GM12874 (cell line): ENCODE data around the gene GMEB2.

Experiments
- TF ChIP-seq, protein P1 (sequence below): IDR thresholded peaks from 2 replicates; pipeline ENCODE4 v1.5.1; 2011; ENCODE audit warnings: low read depth, mild to moderate bottlenecking, control low read depth, low read length, moderate library complexity; ENCODE audit not compliant: insufficient read depth

GMEB2 gene

DNA sequence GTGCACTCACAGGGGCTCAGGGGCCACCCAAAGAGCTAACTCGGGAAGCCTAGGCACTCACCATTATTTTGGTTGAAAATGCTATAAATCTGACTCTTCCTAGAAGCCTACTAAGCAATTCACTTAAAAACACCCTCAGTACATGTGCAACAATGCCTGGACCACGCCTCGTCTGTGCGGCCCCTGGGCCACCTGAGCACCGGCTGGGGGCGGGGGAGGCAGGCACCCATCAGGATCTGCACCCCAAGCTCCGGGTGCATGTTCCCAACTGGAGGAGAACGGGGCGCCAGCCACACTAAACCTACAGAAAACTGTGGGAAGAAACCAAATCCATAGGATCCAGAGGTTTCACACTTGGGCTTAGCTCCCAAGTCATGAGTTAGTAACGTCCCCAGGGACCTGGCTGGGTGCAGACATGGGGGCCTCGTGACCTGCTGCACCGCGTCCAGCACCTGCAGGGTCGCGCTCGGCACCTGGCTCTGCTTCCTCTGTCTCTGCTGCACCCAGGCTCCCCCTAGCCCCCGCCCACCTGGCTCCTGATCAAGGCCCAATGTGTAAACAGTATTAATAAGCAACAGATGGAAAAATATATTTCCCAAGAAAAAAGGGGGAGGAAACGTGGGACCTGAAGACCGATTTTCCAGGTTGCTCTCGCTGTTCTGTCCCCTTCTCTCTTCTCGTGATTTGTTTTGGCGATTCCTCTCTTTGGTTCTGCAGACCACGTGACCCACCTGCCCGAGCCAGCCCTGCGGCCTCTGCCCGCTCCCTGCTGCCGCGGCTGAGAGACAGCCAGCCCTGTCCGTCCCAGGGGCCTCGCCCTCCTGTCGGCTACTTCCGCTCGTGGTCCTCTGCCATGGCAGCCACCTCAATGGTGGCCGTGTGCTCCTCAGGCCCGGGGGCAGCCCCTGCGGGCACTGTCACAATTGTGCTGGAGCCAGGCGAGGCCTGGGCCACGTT, 37.4 kb downstream of the GMEB2 start:
- TF ChIP-seq, protein P1, sequence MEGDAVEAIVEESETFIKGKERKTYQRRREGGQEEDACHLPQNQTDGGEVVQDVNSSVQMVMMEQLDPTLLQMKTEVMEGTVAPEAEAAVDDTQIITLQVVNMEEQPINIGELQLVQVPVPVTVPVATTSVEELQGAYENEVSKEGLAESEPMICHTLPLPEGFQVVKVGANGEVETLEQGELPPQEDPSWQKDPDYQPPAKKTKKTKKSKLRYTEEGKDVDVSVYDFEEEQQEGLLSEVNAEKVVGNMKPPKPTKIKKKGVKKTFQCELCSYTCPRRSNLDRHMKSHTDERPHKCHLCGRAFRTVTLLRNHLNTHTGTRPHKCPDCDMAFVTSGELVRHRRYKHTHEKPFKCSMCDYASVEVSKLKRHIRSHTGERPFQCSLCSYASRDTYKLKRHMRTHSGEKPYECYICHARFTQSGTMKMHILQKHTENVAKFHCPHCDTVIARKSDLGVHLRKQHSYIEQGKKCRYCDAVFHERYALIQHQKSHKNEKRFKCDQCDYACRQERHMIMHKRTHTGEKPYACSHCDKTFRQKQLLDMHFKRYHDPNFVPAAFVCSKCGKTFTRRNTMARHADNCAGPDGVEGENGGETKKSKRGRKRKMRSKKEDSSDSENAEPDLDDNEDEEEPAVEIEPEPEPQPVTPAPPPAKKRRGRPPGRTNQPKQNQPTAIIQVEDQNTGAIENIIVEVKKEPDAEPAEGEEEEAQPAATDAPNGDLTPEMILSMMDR = no peak

DNA sequence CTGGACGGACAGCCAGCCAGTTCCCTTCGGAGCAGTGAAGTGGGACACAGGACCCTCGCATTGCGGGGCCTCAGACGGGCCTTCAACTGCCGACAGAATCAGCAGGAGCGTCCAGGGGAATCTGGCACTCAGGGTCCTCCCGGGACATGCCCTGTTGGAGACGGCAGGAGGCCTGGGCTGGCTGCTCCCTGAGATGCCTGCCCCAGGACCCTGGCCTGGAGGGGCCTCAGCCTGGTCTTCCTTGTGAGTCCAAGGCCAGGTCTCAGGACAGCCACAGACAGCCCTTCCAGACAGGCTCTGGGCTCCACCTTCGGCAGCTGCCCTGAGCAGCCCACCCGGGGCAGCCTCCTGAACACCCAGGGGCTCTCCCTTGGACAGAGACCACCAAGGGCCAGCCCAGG, 38.3 kb downstream of the GMEB2 start:
- TF ChIP-seq, protein P1 = no peak

DNA sequence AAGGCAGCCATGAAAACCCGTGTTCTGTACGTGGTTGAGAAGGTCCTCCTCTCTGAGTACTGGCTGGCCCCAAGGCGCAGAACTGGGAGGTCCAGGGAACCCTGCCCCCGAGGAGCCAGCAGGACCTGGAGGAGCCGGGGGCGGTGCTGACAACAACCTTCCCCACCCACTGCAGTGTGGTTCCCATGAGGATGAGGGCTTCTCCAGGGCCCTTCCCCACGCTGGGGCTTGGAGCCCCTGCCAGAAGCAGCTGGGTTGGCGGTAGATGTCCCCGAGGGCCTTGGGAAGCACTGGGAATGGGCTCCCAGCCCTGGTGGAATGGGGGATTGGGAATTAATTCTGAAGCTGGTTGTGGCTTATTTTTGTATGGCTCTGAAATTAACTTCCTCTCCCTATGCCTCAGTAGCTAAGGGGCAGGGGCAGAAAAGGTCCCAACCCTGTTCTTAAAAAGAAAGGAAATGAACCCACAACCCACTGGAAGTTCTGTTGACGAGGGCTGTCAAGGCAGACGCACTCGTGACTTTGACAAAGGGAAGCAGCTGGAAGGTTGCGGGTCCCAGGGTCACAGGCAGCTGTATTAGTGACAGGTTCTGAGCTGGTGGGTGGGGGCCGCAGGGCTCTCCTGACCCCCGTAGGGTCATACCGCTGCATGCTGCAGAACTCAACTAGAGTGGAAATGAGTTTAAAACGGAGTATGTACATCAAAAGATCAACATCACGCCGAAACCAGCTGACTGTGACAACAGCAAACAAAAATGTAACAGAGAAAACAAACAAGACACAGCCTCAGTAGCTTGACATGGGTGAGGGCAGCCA, 38.9 kb downstream of the GMEB2 start:
- TF ChIP-seq, protein P1 = no peak

DNA sequence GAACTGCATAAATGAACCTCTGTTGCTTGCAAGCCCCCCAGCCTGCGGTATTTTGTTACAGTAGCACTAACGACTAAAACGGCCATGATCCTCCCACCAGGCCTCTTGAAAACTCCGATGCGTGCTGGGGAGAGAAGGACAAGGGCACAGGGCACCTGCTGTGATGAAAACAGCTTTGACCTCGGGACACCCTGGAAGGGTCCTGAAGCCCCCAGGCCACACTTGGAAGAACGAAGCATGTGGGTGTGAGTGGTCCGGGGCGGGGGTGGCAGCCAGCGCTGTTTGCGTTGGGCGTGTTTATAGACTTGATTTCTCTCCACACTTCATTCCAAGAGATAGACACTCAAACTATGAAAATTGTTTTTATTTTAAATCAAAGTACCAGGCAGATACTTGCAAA, 39.6 kb downstream of the GMEB2 start:
- TF ChIP-seq, protein P1 = no peak

DNA sequence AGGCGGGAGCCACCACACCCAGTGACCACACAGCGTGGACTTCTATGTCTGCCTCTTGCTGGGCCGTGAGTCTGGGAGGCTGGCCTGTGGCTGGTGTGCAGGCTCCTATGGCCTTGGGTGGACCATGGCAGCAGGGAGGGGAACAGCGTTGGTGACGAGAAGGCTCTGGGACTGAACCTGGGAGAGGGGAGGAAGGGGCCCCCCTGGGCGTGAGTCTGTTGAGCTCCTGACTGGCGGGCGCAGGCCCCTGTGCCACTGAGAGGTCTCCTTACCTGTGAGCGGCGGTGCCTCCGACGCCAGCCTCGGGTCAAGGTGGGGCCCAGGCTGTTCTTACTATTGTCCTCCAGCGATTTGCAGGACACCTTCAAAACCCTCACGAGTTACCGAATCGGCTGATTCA, 40.1 kb downstream of the GMEB2 start:
- TF ChIP-seq, protein P1 = no peak

DNA sequence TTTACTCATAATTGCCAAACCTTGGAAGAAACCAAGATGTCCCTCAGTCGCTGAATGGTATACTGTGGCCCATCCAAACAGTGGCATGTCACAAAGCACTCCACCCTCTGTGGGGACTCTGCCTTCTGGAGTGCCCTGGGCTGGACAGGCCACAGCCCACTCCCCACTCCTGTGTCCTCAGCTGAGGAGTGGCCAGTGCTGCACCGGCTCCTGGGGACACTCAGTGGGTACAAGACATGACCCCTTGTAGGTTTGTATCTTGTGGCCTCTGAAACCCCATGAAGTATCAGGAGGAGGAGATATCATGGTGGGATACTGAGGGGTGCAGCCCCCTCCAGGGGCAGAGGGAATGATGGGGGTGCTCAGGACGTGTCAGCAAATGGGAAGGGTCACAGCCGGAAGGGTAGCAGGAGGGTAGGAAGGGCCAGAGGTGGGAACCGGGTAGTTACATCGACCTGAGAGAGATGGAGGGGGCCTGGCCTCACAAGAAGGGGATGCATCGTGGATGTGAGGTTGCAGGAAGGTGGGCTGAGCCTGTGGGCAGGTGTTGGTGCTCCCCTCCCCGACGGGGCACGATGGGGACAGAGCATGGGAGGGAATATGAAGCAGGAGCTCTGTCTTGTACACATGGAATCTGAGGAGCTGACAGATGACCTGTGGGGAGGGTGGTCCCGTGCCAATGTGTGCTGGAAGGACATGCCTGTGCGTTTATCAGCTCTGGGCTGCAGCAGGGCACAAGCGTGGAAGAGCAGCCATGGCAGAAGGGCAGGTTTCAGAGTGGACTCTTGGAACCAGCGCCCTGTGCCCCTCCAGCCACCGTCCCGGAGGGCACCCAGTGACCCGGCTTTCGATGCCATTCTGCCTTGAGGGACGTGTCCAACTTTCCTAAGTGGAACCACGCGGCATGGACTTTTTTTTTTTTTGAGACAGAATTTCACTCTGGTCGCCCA, 41.0 kb downstream of the GMEB2 start:
- TF ChIP-seq, protein P1 = no peak
